ENCODE measurements around the gene AKR1C3. TPM values are rescaled to one million over a fixed set of nuclear protein-coding genes. Genes with fewer than 3 reads are reported as not detected.
"Not testable (repeated sequence)": the region's sequence is repeated elsewhere in the genome, so short reads cannot be mapped to it uniquely, and the experiment has no call there.

The AKR1C3 gene
- total RNA-seq, 2 experiments from 2014 or later: 1.9 to 2.0 TPM

- POLR2A ChIA-PET: no interaction called here
Measured at GRCh38 chr10:5116621-5117020, 22.4 kb downstream of the AKR1C3 start.

DNA sequence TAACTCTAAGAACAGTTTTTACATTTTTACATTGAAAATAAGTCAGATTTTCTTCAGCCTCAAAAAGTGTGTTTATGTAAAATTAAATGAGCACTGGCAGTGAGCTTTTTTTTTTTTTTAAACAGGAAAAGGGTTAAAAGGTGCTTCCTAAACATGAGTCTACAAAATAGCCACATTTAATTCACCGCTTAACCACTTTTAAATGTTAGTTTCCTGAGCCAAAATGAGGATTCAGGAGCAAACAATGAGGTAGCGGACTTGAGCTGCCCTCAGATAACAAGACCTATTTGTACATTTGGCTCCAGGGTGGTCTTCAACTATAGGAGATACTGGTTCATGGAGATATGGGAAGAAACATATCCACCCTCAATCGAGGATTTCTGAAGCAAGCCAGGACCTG, 22.8 kb downstream of the AKR1C3 start:
- intact Hi-C loops (cut with DNase I, micrococcal nuclease): no loop called here
- H3K27me3 ChIP-seq (ENCODE audit: control insufficient read depth in 1 of 2, insufficient read depth in 2 of 2, low read length in 2 of 2): no peaks in the 10 kb centered on the region
- no peak for ATAC-seq (ENCODE audit: poor library complexity)
- TF ChIP-seq, protein P1, sequence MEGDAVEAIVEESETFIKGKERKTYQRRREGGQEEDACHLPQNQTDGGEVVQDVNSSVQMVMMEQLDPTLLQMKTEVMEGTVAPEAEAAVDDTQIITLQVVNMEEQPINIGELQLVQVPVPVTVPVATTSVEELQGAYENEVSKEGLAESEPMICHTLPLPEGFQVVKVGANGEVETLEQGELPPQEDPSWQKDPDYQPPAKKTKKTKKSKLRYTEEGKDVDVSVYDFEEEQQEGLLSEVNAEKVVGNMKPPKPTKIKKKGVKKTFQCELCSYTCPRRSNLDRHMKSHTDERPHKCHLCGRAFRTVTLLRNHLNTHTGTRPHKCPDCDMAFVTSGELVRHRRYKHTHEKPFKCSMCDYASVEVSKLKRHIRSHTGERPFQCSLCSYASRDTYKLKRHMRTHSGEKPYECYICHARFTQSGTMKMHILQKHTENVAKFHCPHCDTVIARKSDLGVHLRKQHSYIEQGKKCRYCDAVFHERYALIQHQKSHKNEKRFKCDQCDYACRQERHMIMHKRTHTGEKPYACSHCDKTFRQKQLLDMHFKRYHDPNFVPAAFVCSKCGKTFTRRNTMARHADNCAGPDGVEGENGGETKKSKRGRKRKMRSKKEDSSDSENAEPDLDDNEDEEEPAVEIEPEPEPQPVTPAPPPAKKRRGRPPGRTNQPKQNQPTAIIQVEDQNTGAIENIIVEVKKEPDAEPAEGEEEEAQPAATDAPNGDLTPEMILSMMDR (IDR thresholded peaks at IDR 0.05): no peak
- Mint-ChIP-seq H3K4me3 (no peak overlapping the region), H3K36me3 (ENCODE audit: low read depth) (no peaks in the 10 kb centered on the region), H3K4me1 (ENCODE audit: low read depth) (no peaks in the 10 kb centered on the region), H3K9me3 (no peaks in the 10 kb centered on the region), H3K27me3 (no peaks in the 10 kb centered on the region), H3K27ac (no peak overlapping the region)
- H3K4me3 ChIP-seq (ENCODE audit: low read length): no peak overlapping the region
- no peaks in the 10 kb centered on the region for H3K36me3 ChIP-seq (ENCODE audit: insufficient read depth, low read length)
- H3K27ac ChIP-seq (ENCODE audit: low read depth in 1 of 2, low read length in 2 of 2): no peak overlapping the region
- H3K4me1 ChIP-seq (ENCODE audit: insufficient read depth, low read length): no peaks in the 10 kb centered on the region
- H3K9me3 ChIP-seq (ENCODE audit: control insufficient read depth in 1 of 2, insufficient read depth in 1 of 2, low read length in 2 of 2): no peaks in the 10 kb centered on the region
- ChIA-PET POLR2A (no interaction called here), CTCF (no interaction called here)
- DNase-seq: no peak

More at GRCh38 chr10:5116621-5117020, 22.4 kb downstream of the AKR1C3 start:
- DNase-seq (no peak), ATAC-seq (ENCODE audit: poor library complexity) (no peak)
- Histone ChIP-seq H3K36me3 (ENCODE audit: insufficient read depth, low read length) (no peaks in the 10 kb centered on the region), H3K27me3 (ENCODE audit: control insufficient read depth in 1 of 2, insufficient read depth in 2 of 2, low read length in 2 of 2) (no peaks in the 10 kb centered on the region), H3K4me1 (ENCODE audit: insufficient read depth, low read length) (no peaks in the 10 kb centered on the region), H3K9me3 (ENCODE audit: control insufficient read depth in 1 of 2, insufficient read depth in 1 of 2, low read length in 2 of 2) (no peaks in the 10 kb centered on the region), H3K4me3 (ENCODE audit: low read length) (no peak overlapping the region), H3K27ac (ENCODE audit: low read depth in 1 of 2, low read length in 2 of 2) (no peak overlapping the region)
- H3K4me3 Mint-ChIP-seq: no peak overlapping the region
- intact Hi-C loops (cut with DNase I, micrococcal nuclease): no loop called here
- TF ChIP-seq, protein P1 (IDR thresholded peaks at IDR 0.05): no peak
- no peaks in the 10 kb centered on the region for H3K4me1 Mint-ChIP-seq (ENCODE audit: low read depth)
- no peaks in the 10 kb centered on the region for H3K27me3 Mint-ChIP-seq
- no peak overlapping the region for H3K27ac Mint-ChIP-seq
- no peaks in the 10 kb centered on the region for H3K36me3 Mint-ChIP-seq (ENCODE audit: low read depth)
- H3K9me3 Mint-ChIP-seq: no peaks in the 10 kb centered on the region
- CTCF ChIA-PET: no interaction called here

GRCh38 chr10:5119997-5120396, 25.8 kb downstream of the AKR1C3 start:
- H3K9me3 Mint-ChIP-seq, CTCF ChIA-PET, H3K4me3 Mint-ChIP-seq: not testable (repeated sequence)

GRCh38 chr10:5123886-5124285, 29.7 kb downstream of the AKR1C3 start:
- Mint-ChIP-seq H3K9me3 (no peaks in the 10 kb centered on the region), H3K27ac (no peak overlapping the region), H3K4me3 (no peak overlapping the region), H3K4me1 (ENCODE audit: low read depth) (no peaks in the 10 kb centered on the region), H3K36me3 (ENCODE audit: low read depth) (no peaks in the 10 kb centered on the region), H3K27me3 (peaks cover 9% of the 10 kb centered on the region)
- ATAC-seq (ENCODE audit: poor library complexity) (no peak), DNase-seq (no peak)
- Histone ChIP-seq H3K4me1 (ENCODE audit: insufficient read depth, low read length) (no peaks in the 10 kb centered on the region), H3K27me3 (ENCODE audit: control insufficient read depth in 1 of 2, insufficient read depth in 2 of 2, low read length in 2 of 2) (no peaks in the 10 kb centered on the region), H3K4me3 (ENCODE audit: low read length) (no peak overlapping the region), H3K36me3 (ENCODE audit: insufficient read depth, low read length) (no peaks in the 10 kb centered on the region), H3K27ac (ENCODE audit: low read depth in 1 of 2, low read length in 2 of 2) (no peak overlapping the region), H3K9me3 (ENCODE audit: control insufficient read depth in 1 of 2, insufficient read depth in 1 of 2, low read length in 2 of 2) (no peaks in the 10 kb centered on the region)
- ChIA-PET POLR2A (no interaction called here), CTCF (no interaction called here)
- intact Hi-C loops (cut with DNase I, micrococcal nuclease): no loop called here
- TF ChIP-seq, protein P1 (IDR thresholded peaks at IDR 0.05): no peak

More at GRCh38 chr10:5119997-5120396, 25.8 kb downstream of the AKR1C3 start:
- intact Hi-C loops (cut with DNase I, micrococcal nuclease); H3K4me1 Mint-ChIP-seq (ENCODE audit: low read depth); H3K27ac ChIP-seq (ENCODE audit: low read depth in 1 of 2, low read length in 2 of 2); H3K27me3 ChIP-seq (ENCODE audit: control insufficient read depth in 1 of 2, insufficient read depth in 2 of 2, low read length in 2 of 2); H3K4me1 ChIP-seq (ENCODE audit: insufficient read depth, low read length); H3K27ac Mint-ChIP-seq; DNase-seq; POLR2A ChIA-PET; ATAC-seq (ENCODE audit: poor library complexity); H3K9me3 ChIP-seq (ENCODE audit: control insufficient read depth in 1 of 2, insufficient read depth in 1 of 2, low read length in 2 of 2); H3K36me3 ChIP-seq (ENCODE audit: insufficient read depth, low read length); H3K4me3 ChIP-seq (ENCODE audit: low read length); H3K27me3 Mint-ChIP-seq; H3K36me3 Mint-ChIP-seq (ENCODE audit: low read depth): not testable (repeated sequence)

All from CD4-positive, alpha-beta T cell (primary cell).